T-helper 1 cell (primary cell): ENCODE data around the gene CST9.

Source experiments
- DNase-seq, 5 donors: peaks; one replicate each; pipeline ENCODE4 v3.0.0-alpha.2; 2012 to 2020
- total RNA-seq, 4 donors: gene quantifications; one replicate each; lab custom pipeline; 2026; lab: John Stamatoyannopoulos, UW

CST9 gene, protein sequence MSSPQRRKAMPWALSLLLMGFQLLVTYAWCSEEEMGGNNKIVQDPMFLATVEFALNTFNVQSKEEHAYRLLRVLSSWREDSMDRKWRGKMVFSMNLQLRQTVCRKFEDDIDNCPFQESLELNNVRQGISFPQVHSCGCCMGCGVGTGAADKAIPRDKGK
- total RNA-seq, result 0 reads per million in 4 donors

DNA sequence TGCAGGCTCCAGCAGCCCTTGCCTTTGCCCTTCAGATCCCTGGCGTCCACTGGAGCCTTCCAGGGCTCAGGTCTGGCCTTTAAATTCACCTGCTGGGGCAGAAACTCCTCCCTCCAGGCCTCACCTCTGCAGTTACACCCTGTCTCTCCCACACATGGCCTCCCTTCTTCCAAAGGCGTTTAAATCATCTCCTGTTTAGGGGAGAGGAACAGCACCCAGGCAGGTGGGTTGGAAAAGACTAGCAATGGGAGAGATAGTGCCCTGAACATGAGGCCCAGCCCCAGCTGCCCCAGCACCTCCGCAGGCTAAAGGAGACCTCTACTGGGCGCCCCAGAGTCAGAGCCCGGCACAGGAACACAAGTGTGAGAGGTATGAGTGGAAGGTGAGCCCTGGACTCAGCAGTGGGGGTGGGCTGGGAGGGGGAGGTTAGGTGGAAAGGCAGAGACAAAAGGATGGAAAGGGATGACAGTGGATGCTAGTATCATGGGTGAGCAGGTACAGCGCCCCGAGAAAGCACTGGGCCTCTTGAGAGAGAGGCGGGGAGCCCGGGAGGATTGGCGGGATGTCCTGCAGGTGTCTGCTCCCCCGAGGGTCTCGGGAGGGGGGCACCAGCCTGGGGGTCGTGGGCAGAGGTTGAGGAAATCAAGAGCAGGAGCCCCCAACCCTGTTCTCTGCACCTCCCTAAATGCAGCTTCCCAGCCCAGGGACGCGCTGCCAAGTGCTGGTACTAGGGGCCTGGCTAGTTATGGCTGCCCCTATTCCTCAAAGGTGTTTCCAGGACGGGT, at the start of gene CST9:
Gene CST9, minus strand, starts transcription at position 51 of the 785 bp plus-strand sequence. CDS start 53 bp downstream, outside the sequence.
- no peak for DNase-seq

DNA sequence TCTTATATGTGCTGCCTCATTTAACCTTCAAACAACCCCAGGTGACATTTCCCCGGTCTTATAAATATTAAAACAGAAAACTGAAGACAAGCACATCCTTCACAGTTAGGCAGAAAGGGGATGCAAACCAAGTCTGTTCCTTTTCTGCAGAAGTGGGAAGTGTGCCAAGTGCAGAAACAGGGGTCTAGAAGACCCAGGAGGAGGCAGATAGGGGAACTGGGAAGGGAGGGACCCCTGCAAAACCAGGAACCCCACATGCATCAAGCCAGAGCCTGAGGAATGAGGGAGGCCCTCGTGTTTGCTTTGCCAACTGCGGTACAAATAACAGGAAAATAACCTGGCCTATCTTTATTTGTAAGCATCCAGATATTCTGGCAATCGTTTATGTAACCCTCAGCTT, 49.0 kb upstream of the CST9 start:
- no peak for DNase-seq

DNA sequence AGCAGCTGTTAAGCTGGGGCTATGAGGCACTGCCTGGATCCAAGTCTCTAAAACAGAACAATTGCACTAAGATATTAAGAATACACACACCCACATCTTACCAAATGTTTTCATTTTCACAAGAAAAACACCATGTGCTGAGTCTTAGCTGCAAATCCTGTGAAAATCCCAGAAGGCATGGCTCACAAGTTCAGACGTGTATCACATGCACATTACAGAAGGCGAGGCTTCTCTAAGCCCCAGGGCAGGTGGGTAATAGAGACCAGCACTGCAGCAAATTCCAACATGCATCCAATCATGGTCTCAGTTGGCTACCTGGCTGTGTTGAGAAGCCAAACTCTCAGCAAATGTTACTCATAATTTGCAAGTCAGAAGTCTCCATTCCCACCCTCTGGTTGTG, 48.3 kb upstream of the CST9 start:
- no peak for DNase-seq

DNA sequence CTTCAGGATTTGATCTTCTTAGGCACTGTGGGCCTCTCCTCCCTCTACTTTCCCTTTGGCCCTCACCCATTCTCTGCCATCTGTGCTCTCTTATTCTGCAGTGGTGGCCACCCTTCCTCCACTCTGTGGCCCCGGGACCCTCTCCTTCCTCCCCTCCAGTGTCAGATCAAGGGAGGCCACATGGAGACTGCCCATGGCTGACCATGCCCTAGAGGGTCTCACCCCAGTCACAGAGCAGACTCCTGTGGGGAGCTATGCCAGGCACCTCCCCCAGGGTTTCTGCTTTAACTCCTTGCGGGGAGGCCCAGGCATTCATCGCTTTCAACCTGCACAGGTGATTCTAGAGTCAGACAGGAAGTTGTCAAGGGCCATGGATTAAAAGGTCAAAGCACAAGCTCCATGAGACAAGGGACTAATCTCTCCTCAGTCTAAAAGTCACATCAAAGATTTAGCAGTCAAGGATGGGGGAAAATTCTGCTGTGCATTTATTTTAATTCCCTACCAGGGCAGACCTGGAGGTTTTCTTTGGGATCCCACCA, 47.8 kb upstream of the CST9 start:
- DNase-seq, result no peak

DNA sequence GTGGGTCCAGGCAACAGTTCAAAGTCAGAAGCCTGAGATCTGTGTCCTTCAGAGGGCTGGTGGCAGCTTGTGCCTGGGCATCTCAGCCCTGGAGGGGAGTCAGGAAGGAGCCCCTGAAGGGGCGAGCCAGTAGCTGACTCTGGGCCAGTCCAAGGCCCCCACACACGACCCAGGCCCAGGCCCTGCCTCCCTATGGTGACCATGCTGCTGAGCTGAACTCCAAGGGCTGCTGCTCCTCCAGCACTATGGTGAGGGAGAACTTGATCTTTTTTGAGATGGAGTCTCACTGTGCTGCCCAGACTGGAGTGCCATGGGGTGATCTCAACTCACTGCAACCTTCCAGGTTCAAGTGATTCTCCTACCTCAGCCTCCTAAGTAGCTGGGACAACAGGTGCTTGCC, 47.2 kb upstream of the CST9 start:
- DNase-seq, result no peak

DNA sequence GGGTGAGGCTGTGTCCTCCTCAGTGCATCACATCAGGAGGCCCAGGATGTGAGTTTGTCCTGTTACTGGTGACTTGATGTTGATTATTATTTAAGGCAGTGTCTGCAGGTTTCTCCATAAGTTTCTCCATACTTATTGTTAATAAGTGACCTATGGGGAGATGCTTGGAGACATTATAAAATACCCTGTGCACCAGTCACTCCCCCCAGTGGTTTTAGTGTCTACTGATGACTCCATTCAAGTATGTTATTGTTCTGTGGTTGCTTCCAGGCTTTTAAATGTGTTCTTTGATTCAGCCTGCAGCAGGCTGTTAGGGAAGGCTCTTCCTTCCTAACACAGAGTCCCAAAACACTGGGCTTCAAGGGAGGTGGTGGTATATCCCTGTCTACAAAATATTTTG, 46.7 kb upstream of the CST9 start:
- no peak for DNase-seq

DNA sequence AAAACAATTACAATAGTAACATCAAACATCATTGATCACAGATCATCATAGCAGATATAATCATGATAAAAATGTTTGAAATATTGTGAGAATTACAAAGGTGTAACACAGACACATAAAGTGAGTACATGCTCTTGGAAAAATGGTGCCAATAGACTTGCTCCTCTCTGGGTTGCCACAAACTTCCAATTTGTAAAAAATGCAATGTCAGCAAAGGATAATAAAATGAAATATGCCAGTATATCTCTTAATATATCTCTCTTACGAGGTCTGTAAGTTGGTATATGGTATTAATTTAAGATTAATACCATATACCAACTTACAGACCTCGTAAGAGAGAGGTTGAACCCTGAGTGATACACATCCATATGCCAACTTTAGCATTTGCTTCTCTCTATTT, 45.4 kb upstream of the CST9 start:
- DNase-seq, result no peak

DNA sequence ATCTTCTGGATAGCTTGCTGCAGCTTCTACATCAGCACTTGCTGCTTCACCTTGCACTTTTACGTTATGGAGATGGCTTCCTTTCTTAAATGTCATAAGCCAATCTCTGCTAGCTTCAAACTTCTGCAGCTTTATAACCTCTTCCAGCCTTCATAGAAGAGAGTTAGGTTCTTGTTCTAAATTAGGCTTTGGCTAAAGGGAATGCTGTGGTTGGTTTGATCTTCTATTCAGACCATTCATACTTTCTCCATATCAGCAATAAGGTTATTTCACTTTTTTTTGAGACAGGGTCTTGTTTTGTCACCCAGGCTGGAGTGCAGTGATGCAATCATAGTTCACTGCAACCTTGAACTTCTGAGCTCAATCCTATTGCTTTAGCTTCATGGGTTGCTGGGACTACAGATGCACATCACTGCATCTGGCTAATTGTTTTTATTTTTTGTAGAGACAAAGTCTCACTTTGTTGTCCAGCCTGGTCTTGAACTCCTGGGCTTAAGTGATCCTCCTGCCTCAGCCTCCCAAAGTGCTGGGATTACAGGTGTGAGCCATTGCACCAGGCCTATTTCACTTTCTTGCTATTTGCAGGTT, 44.2 kb upstream of the CST9 start:
- no peak for DNase-seq

DNA sequence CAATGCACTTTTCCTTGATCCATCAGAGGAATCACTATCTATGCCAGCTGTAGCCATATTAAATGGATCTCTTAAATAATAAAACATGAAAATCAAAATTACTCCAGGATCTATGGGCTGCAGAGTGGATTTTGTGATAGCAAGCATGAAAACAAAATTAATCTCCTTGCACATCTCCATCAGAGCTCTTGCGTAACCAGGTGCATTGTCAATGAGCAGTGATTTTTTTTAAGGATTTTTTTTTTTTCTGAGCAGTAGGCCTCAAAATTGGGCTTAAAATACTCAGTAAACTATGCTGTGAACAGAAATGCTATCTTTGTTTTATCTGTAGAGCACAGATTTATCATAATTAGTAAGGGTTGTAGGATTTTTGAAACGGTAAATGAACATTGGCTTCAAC, 43.5 kb upstream of the CST9 start:
- no peak for DNase-seq

DNA sequence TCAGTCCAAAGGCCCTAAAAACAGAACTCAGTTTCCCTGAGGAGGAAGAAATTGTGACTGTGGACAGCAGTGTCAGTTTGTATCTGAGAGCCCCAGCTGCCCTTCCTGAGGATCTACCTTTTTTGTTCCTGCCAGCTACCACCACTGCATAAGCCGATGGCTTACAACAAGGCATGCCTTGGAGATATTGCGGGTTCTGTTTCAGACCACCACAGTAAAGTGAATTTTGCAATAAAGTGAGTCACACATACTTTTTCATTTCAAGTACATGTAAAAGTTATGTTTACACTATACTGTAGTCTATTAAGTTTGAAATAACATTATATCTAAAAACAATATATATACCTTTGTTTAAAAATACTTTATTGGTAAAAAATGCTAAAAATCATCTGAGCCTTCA, 41.6 kb upstream of the CST9 start:
- DNase-seq, result no peak

DNA sequence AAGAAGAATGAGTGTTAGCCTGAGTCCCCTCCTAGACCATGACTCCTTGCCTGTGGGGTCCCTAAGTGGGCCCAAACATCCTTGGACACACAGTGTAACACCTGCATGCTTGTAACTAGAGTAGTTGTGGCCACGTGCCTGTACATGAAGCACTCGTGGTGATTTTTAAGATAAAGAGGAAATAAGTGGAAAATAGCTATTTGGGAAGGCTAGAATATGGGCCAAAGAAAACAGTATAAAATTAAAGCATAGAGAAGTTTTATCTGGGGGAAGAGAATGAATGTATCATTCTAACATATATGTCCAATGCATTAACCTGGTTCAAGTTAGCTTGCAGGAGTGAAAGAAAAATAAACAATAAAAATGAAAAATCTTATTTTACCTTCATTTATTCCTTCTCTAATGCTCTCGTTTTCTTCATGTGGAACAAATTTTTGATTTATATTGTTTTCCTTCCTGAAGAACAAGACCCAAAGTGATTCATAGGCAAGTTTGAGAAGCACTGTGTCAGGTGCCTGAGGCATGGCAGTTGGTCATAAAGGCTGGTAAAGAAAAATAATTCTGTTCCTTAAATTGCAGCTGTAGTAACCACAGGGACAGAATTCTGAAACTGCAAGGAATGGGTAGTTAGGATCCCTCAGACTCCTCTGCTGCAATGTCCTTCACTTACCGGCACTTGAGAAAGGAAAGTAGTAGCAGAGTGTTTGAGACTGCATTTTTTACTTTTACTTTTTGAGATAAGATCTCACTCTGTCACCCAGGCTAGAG, 40.6 kb upstream of the CST9 start:
- no peak for DNase-seq

DNA sequence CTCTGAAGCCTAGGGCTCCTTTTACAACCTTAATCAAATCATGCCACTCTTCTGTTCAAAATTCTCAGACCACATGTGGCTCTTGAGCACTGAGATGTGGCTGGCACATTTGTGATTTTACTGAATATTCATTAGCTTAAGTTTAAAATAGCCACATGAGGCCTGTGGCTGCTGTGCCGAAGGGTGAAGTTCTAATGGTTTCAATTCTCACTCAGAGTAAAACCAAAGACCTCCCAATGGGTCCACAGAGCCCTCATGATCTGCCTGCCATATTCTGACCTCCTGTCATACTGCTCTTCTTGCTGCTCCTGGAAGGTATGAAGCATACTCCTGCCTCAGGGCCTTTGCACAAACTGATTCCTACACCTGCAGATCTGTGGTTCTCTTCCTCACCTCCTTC, 39.9 kb upstream of the CST9 start:
- no peak for DNase-seq

DNA sequence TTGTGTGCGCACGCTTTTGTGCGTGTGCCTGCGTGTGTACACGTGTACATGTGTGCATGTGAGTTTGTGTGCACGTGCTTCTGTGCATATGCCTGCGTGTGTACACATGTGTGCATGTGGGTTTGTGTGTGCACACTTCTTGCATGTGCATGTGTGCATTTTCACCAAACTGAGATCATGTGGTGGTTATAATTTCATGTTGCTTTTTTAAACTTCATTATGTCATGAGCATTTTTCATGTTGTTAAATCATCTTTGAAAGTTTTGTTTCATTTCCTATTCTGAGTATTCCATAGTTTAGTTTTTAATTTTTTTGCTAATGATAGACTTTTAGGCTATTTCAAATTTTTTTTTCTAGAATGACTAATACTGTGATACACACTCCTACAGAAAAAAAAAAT, 38.4 kb upstream of the CST9 start:
- no peak for DNase-seq

DNA sequence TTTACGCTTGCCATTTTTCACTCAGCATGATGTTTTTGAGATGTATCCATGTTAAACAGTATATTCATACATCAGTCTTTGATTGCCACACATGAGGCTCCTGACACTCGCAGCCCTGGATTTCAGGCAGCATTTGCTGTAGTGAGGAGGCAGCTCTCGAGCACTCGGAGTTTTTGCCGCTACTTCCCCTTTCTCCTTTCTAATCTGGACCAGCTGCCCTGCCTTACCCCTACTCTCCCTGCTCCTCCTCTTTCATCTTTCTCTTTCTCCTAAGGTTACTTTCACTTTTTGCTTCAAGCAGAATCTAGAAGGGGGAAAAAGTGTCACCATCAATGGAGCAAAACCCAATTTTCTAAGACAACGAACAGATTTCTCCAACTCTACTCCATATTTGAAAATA, 37.9 kb upstream of the CST9 start:
- no peak for DNase-seq

DNA sequence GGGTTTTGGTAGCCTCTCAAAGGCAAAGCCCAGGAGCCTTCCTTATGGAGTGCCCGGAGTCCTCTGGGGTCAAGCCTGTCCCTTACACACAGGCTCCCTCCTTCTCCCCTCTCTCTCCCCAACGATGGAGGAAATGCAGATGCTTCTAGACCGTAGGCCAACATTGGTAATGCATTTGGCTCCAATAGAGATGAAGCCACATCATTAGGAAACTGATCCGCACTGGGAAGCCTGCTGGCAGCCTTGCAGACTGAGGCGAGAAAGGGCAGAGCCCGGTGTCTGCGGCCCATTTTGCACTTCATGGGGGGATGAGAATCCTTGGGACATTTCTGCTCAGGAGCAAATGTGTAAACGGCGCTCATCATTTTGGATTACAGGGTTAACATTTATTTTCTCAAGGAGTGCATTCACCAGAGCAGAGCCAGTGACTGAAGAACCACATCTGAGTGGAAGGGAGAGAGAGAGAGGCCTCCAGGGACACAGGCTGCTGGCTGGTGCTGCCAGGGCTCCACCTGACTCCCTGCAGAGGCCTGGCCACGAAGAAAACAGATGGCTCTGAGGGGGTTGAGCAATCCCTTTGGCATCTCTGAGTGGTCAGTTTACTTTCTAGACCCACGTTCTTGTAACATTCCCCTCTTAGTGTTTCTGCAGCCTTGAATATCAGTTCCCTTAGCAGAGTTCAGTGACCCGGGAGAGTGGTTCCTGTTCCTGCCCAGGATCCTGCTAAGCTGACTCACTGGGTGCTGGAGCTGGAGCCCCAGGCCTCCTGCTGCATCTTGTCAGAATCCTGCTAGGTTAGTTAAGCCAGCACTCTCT, 36.4 kb upstream of the CST9 start:
- DNase-seq, result no peak

DNA sequence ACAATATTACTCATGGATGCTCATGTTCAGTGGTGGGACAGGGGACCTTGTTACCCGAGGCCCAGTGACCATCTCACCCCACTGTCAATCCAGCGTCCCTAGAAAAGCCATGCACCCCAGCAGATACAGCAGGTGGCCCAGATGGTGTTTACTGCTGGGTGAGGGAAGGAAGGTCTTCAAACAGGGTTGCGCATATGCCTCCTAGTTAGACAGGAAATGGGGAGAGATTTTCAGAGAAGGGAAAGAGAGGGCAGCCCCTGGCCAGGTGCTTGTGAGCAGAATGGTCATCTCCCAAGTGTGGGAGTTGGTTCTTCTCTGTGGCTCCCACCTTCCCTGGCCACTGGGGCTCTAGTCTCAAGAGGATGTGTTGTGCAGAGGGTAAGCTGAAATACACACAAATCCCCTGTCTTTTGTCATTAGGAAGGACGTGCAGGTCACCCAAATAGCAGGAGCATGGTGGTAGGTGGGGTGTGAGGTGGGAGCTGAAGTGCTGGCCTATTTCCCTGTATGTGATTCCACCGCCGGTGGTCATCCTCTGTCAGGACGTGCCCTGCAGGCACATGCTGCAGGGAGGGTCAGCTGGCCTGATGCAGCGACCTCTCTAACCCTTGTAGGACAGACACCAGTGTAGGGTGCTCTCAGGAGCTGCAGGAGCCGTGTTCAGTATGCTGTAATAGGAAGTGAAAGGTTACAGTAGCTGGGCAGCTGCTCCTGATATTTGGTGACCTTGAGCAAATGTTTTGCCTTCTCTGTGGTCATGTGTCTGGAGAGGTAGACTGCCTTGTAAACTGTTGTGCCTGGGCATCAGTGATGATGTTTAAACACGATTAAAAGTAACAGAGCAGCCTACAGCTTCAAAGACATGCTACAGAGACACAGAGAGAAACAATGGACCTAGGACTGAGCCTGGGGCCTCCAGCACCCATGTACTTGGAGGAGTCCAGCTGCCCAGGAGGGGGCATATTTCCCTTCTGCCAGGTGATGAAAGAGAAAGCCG, 35.3 kb upstream of the CST9 start:
- no peak for DNase-seq

DNA sequence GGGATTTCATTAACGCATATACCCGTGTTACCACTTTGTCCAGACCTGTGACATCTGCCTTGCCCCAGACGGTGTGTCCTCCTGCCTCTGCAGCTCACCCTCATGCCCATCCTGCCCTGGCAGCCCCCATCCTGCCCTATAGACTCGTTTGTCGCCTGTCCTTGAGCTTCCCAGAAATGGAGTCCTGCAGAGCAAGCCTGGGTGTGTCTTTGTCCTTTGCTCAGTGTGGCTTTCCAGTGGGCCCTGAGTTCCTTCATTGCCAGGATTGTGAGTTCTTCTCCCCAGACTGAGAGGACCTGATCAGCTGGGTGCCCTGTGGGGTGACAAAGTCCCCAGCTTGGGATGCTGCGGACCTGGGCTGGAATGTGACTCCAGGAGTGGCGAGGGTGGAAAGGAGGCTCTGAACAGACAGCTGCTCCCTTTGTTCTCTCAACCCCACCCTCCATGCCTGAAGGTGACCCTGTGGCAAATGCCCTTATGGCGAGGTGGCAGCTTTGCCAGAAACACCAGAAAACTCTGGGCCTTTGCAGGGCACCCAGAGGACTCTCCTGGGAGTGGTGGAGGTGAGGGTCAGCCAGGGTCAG, 34.4 kb upstream of the CST9 start:
- no peak for DNase-seq

DNA sequence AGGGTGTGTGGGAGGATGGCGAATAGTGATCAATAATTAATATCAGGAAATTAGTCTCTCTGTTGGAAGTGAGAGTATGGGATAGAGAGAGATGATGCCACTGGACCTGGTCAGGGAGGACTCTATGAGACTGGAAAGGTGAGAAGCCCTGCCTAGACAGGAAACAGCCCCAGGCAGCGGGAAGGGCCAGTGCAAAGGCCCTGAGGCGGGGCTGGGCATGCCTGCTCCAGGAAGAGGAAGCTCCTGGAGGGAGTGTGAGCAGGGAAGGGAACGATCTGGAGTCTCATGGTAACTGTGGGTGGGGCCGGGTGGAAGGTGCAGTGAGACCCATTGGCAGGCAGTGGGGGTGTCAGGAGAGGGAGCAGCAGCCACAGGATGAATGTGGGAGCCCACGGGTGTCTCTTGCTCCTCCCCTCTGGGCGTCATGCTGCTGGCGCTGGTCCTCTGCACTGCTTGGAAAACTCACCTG, 33.8 kb upstream of the CST9 start:
- DNase-seq, result no peak

DNA sequence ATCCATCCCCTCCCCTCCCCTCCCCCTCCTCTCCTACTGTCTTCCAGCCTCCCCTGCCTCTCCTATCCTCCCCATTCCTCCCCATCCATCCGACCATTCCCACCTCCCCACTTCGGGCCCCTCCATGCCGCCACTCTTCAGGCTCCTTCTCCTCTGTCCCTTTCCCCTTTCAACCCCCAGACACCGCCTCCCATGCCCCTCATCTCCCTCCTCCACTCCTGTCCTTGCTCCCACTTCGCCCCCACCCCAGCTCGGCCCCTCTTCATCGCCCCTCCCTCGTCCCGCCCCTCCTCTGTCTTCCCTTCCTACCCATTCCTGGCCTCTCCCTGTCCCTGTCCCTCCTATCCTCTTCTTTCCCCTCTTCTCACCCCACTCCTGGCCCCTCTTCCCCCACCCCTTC, 32.6 kb upstream of the CST9 start:
- DNase-seq, result no peak
